GM23248 (cell line): ENCODE results near the gene HSD11B1L. TPM values are rescaled to one million over a fixed set of nuclear protein-coding genes. Genes with fewer than 3 reads are reported as not detected.

Experiments
- DNase-seq: peaks from one replicate; pipeline ENCODE4 v3.0.0-alpha.2; 2015
- H2AFZ ChIP-seq: fragments of 200-600 bp; sonication (generic); 2 replicates; pipeline ENCODE4 v1.6.1; 2016; ENCODE audit warnings: antibody characterized with exemption
- H3F3A ChIP-seq: fragments of 200-600 bp; sonication (generic); 2 replicates; pipeline ENCODE4 v1.6.1; 2016; ENCODE audit warnings: mild to moderate bottlenecking, antibody characterized with exemption, mixed run types; ENCODE audit not compliant: insufficient read depth
- H3K27ac ChIP-seq: fragments of 200-600 bp; sonication (generic); 2 replicates; pipeline ENCODE4 v1.5.1; 2016; ENCODE audit warnings: mild to moderate bottlenecking
- H3K27me3 ChIP-seq: fragments of 200-600 bp; sonication (generic); replicated peaks from 2 replicates; pipeline ENCODE4 v1.6.1; 2016; ENCODE audit warnings: mild to moderate bottlenecking; ENCODE audit not compliant: insufficient read depth
- H3K36me3 ChIP-seq: fragments of 200-600 bp; sonication (generic); 2 replicates; pipeline ENCODE4 v1.6.1; 2016; ENCODE audit warnings: low read depth, mild to moderate bottlenecking
- H3K4me1 ChIP-seq: fragments of 200-600 bp; sonication (generic); 2 replicates; pipeline ENCODE4 v1.6.1; 2016; ENCODE audit warnings: mild to moderate bottlenecking; ENCODE audit not compliant: insufficient read depth
- H3K4me2 ChIP-seq: fragments of 200-600 bp; sonication (generic); one replicate; pipeline ENCODE4 v1.6.1; 2016; ENCODE audit warnings: mild to moderate bottlenecking; ENCODE audit not compliant: unreplicated experiment
- H3K4me3 ChIP-seq: fragments of 200-600 bp; sonication (generic); 2 replicates; pipeline ENCODE4 v1.5.1; 2016; ENCODE audit warnings: mild to moderate bottlenecking
- H3K79me2 ChIP-seq: fragments of 200-600 bp; sonication (generic); 2 replicates; pipeline ENCODE4 v1.6.1; 2016; ENCODE audit warnings: mild to moderate bottlenecking; ENCODE audit not compliant: insufficient read depth
- H3K9ac ChIP-seq: fragments of 200-600 bp; sonication (generic); 2 replicates; pipeline ENCODE4 v1.6.1; 2016; ENCODE audit warnings: mild to moderate bottlenecking
- H3K9me2 ChIP-seq: fragments of 200-600 bp; sonication (generic); 2 replicates; pipeline ENCODE4 v1.6.1; 2016; ENCODE audit warnings: mixed run types, mild to moderate bottlenecking, moderate library complexity; ENCODE audit not compliant: insufficient read depth
- H3K9me3 ChIP-seq: fragments of 200-600 bp; sonication (generic); one replicate; pipeline ENCODE4 v1.6.1; 2017; ENCODE audit warnings: low read depth
- H4K20me1 ChIP-seq: fragments of 200-600 bp; sonication (generic); 2 replicates; pipeline ENCODE4 v1.6.0; 2016; ENCODE audit not compliant: insufficient read depth
- EZH2 ChIP-seq: fragments of 200-600 bp; sonication (generic); IDR thresholded peaks from 2 replicates; pipeline ENCODE4 v1.6.1; 2018; ENCODE audit warnings: antibody characterized with exemption, mild to moderate bottlenecking; ENCODE audit not compliant: insufficient read depth, poor library complexity, severe bottlenecking
- EZH2phosphoT487 ChIP-seq: fragments of 200-600 bp; sonication (generic); IDR thresholded peaks from 2 replicates; pipeline ENCODE4 v1.6.1; 2018; ENCODE audit warnings: antibody characterized with exemption, moderate library complexity, mild to moderate bottlenecking, low read depth; ENCODE audit not compliant: insufficient read depth
- WGBS, 2 experiments: methylation state at CpG; one replicate each; pipeline ENCODE4 v1.1.6; 2015 to 2017; ENCODE audit warnings: low lambda C conversion rate in 2 of 2, low coverage in 1 of 2; ENCODE audit errors: missing lambda C conversion rate in 2 of 2; 5-methylcytosine and 5-hydroxymethylcytosine counted together
- in situ Hi-C: fragments of 300-500 bp; cut with MboI; formaldehyde crosslinking; loops from 2 replicates; pipeline ENCODE4 v1.15.0; 2020
- polyA plus RNA-seq: library from polyadenylated mRNA; unstranded; fragments of >200 nt; fragmentation: Nextera tagmentation; extraction: Ambion mirVana; gene quantifications from 2 replicates; pipeline ENCODE4 v1.2.1, GENCODE V29; 2016
- total RNA-seq: library from RNA; depleted of rRNA; stranded (reverse); fragments of >200 nt; shearing (Covaris generic); gene quantifications from 2 replicates; pipeline ENCODE4 v1.2.3, GENCODE V29; 2014

HSD11B1L gene
- total and polyA plus RNA-seq, 2 experiments from 2014 or later, result 10.9 to 30.7 TPM

- H3K9me3 ChIP-seq, result no peaks in the 10 kb centered on the region
- H3K36me3 ChIP-seq, result no peaks in the 10 kb centered on the region
- H3K27ac ChIP-seq, result no peak overlapping the region
- peaks cover 15% of the 10 kb centered on the region for H3K79me2 ChIP-seq
- H3K27me3 ChIP-seq, result no peaks in the 10 kb centered on the region
- H3K4me3 ChIP-seq, result no peak overlapping the region
- no peak for DNase-seq
- no peaks in the 10 kb centered on the region for H4K20me1 ChIP-seq
- no peak overlapping the region for H2AFZ ChIP-seq
- H3K4me2 ChIP-seq, result no peak overlapping the region
- TF ChIP-seq EZH2phosphoT487, result no peak
- no peak for TF ChIP-seq EZH2
- 81 to 83% methylated on average over 10 of the region's 10 CpGs for WGBS, 2 experiments
- no peaks in the 10 kb centered on the region for H3F3A ChIP-seq
- in situ Hi-C loops, result no loop called here
- no peaks in the 10 kb centered on the region for H3K9me2 ChIP-seq
- no peaks in the 10 kb centered on the region for H3K4me1 ChIP-seq
- no peak overlapping the region for H3K9ac ChIP-seq
Measured at GRCh38 chr19:5683177-5683886, 2.5 kb downstream of the HSD11B1L start.

GRCh38 chr19:5684694-5685430 lies 4.0 kb downstream of the HSD11B1L start:
- no peaks in the 10 kb centered on the region for H4K20me1 ChIP-seq
- H3K9ac ChIP-seq, result no peak overlapping the region
- no peaks in the 10 kb centered on the region for H3F3A ChIP-seq
- H3K4me1 ChIP-seq, result no peaks in the 10 kb centered on the region
- WGBS, 2 experiments, result 78 to 82% methylated on average over 19 to 22 of the region's 22 CpGs
- no peaks in the 10 kb centered on the region for H3K36me3 ChIP-seq
- H3K4me3 ChIP-seq, result no peak overlapping the region
- peaks cover 3% of the 10 kb centered on the region for H3K79me2 ChIP-seq
- no peak overlapping the region for H3K27ac ChIP-seq
- in situ Hi-C loops, result no loop called here
- no peak overlapping the region for H2AFZ ChIP-seq
- no peak overlapping the region for H3K4me2 ChIP-seq
- H3K9me3 ChIP-seq, result no peaks in the 10 kb centered on the region
- no peaks in the 10 kb centered on the region for H3K27me3 ChIP-seq
- H3K9me2 ChIP-seq, result no peaks in the 10 kb centered on the region
- DNase-seq, result no peak
- no peak for TF ChIP-seq EZH2phosphoT487
- no peak for TF ChIP-seq EZH2

- H3K4me2 ChIP-seq, result peak overlapping the region; percentile 42
- H3F3A ChIP-seq, result no peaks in the 10 kb centered on the region
- H2AFZ ChIP-seq, result peak overlapping the region; percentile 78; the same call in 1 of the 2 replicates
- no peak for TF ChIP-seq EZH2phosphoT487
- TF ChIP-seq EZH2, result no peak
- H3K4me1 ChIP-seq, result no peaks in the 10 kb centered on the region
- H3K36me3 ChIP-seq, result no peaks in the 10 kb centered on the region
- WGBS, 2 experiments, result 55 to 78% methylated on average over 11 to 16 of the region's 16 CpGs
- H3K79me2 ChIP-seq, result peaks cover 12% of the 10 kb centered on the region
- no peak overlapping the region for H3K27ac ChIP-seq
- in situ Hi-C loops, result no loop called here
- H4K20me1 ChIP-seq, result no peaks in the 10 kb centered on the region
- H3K27me3 ChIP-seq, result no peaks in the 10 kb centered on the region
- DNase-seq, result no peak
- peak overlapping the region; percentile 73 for H3K4me3 ChIP-seq
- no peak overlapping the region for H3K9ac ChIP-seq
- H3K9me2 ChIP-seq, result no peaks in the 10 kb centered on the region
- no peaks in the 10 kb centered on the region for H3K9me3 ChIP-seq
Measured at GRCh38 chr19:5686326-5686646, 5.5 kb downstream of the HSD11B1L start.

GRCh38 chr19:5686647-5687359 lies 6.0 kb downstream of the HSD11B1L start:
- no peaks in the 10 kb centered on the region for H3K4me1 ChIP-seq
- 0 out of 2 replicates have a peak overlapping the region, but pooled peaks have one; percentile 6 for H3K27ac ChIP-seq
- in situ Hi-C loops, result no loop called here
- H3K9ac ChIP-seq, result peak overlapping the region; percentile 55; the same call in 1 of the 2 replicates
- H3K9me2 ChIP-seq, result no peaks in the 10 kb centered on the region
- H3K79me2 ChIP-seq, result peaks cover 17% of the 10 kb centered on the region
- no peaks in the 10 kb centered on the region for H3K36me3 ChIP-seq
- H2AFZ ChIP-seq, result peak overlapping the region; percentile 78
- 2 to 3% methylated on average over 23 to 37 of the region's 59 CpGs for WGBS, 2 experiments
- no peaks in the 10 kb centered on the region for H3K27me3 ChIP-seq
- H3K9me3 ChIP-seq, result no peaks in the 10 kb centered on the region
- no peaks in the 10 kb centered on the region for H3F3A ChIP-seq
- DNase-seq, result peak; percentile 95
- no peak for TF ChIP-seq EZH2phosphoT487
- TF ChIP-seq EZH2, result no peak
- H3K4me2 ChIP-seq, result peak overlapping the region; percentile 42
- H3K4me3 ChIP-seq, result peak overlapping the region; percentile 73
- H4K20me1 ChIP-seq, result no peaks in the 10 kb centered on the region
